GM21723 (cell line): ENCODE measurements around the gene DAB1.
A peak's percentile ranks its signal among the peaks of the same experiment; 100 is the strongest.

ENCODE experiments used
- ATAC-seq: cut with Tn5 transposase; IDR thresholded peaks from one replicate; pipeline ENCODE4 v1.9.1; 2021; ENCODE audit warnings: mild to moderate bottlenecking, moderate library complexity; ENCODE audit not compliant: unreplicated experiment

The DAB1 gene

DNA sequence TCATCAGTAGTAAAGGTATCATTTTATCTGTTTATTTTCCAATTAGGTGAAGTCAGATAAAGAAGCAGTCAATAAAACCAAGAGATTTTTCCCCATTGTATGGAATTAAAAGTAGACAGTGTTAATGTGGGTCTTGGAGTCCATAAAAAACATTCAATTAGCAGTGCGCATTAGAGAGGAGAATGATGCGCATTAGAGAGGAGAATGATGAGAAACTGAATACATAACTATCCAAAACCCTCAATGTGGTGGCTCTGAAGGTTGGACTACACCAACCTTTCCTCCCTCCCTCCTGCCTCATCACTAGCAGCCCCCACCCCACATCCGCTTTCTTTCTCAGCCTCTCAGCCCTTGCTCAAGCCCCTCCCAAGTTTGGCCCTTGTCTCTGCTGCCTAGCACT is 99.5 kb downstream of the DAB1 start:
- ATAC-seq = no peak

DNA sequence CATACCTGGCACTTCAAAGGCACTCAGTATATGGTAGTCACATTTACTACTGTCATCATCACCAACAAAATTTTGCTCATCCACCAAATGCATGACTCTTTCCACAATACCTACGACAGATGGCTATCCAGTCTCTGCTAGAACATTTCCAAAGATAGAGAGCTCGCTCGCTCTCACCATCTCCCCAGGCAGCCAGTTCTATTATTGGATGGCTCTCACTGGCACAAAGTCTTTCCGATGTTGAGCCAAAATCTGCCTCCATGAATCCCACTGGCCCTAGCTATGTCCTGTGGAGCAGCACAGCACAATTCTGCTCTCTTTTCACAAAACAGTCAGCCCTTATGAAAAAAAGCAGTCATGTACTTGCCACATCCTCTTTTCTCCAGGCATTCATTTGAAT is 102.1 kb downstream of the DAB1 start:
- ATAC-seq = no peak

DNA sequence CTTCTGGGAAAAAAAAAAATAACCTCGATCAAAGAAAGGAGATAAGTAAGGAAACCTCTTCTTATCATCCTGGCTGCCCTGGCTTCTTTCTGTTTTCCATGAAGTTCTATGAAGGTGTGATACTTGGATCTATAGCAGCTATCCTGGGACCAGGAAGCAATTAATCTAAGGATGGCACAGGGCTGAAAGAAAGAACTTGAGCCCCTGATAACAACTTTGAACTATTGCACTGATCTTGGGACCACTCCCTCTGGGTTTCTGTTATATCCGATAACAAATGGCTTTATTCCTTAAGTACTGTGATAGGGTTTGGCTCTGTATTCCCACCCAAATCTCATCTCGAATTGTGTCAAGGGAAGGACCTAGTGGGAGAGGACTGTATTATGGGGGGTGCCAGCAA is 104.1 kb downstream of the DAB1 start:
- ATAC-seq = no peak

GRCh38 chr1:57319165-57319564 is 104.7 kb downstream of the DAB1 start:
- ATAC-seq = no peak

DNA sequence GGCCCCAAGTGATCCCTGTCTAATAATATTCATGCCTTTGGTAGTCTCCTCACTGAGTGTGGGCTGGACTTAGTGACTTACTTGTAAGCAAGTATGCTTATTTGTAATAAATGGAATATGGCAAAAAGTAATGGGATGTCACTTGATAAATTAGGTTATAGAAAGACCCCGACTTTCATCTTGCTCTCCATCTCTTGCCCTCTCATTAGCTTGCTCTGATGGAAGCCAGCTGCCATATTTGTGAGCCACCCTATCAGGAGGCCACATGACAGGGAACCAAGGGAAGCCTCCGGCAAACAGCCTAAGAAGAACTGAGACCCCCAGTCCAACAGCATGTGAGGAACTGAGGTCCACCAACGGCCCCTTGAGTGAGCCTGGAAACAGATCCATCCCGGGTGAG is 107.0 kb downstream of the DAB1 start:
- ATAC-seq = no peak

- no peak for ATAC-seq
Observed at GRCh38 chr1:57316291-57316690, 107.6 kb downstream of the DAB1 start.

DNA sequence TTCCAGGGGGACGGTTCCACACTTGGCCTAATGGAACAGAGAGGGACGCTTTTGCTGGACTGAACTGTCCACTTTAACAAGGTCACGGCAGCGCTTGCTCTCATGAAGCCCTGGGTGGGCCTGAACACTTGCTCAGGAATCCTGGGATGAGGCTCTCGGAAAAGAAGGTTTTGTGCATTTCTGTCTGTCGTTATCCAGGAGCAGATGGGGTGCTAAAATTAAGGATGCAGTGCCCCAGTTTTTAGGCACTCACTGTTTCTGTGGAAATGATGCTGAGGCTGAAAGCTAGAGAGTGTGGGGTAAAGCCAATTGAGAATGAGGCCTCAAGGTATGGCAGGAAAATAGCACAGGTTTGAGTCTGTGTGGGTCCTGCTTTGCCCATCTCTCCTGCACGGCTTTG is 111.0 kb downstream of the DAB1 start:
- no peak for ATAC-seq

DNA sequence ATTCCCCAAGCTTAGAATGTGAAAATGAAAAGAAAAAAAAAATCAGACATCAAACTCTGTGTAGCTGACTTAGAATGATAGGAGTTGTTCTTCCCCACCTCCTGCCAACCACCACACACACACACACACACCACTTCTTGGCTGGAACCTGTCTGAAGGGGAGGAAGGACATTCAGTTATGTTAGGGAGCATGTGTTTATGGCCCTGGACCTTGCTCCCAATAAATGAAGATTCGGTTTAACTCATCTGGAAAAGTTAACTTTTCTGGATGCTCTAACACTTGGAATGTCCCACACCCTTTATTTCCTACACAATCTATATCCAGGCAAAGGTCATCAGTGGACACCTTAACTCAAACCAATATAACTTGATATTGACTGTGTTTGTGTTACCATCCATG is 112.4 kb downstream of the DAB1 start:
- no peak for ATAC-seq

- ATAC-seq = no peak
Observed at GRCh38 chr1:57311006-57311405, 112.9 kb downstream of the DAB1 start.

GRCh38 chr1:57309630-57310029 is 114.2 kb downstream of the DAB1 start:
- no peak for ATAC-seq

GRCh38 chr1:57307392-57308170 is 116.3 kb downstream of the DAB1 start:
- peak; percentile 92 for ATAC-seq

GRCh38 chr1:57304591-57304990 is 119.3 kb downstream of the DAB1 start:
- no peak for ATAC-seq

DNA sequence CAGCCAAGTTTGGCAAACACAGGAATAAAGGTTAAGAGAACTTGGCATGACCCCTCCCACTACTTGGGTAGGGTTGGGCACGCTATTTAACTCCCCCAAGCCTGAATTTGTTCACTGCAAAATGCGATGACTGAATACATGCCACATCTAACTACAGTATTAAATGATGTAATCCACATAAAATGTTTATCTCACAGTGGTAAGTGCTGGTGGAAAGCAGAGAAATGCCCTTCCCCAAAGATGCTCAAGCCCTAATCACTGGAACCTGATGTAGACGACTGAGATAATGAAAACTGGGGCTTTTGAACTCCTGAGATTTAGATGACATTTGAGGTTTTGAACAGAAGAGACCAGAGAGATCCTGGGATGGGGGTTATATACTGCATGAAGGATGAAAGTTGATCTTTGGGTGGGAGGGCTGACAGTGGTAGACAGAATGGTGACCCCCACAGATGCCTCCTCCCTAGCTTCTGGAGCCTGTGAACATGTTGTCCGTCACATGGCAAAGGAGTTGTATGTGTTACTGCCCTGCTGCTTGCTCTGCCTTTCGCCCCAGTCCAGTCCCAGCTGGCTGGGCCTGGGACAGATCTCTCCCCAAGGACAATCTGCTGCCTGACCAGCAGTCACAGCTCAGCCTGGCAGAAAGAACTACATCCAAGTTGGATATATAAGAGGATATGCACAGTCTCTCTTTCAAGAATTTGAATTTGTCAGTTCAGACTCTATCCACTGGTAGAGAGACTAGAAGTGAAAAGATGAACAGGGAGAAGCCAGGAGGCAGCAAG is 120.9 kb downstream of the DAB1 start:
- no peak for ATAC-seq

DNA sequence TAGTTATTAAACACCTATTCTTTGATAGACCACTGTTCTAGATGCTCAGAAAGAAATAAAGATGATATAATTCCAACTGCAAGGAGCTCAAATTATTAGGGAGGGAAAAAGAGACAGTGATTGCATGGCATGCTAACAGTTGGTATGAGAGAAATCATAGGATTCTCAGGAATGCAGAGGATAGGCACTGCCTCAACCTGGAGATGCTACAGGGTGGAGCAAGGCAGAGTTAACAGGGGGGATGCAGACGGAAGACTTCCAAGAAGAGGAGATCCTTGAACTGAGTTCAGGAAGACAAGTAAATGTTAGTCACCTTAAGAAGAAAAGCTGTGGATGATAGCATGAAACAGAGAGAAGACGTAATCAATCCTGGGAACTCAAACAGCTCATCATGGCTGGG is 123.7 kb downstream of the DAB1 start:
- no peak for ATAC-seq

DNA sequence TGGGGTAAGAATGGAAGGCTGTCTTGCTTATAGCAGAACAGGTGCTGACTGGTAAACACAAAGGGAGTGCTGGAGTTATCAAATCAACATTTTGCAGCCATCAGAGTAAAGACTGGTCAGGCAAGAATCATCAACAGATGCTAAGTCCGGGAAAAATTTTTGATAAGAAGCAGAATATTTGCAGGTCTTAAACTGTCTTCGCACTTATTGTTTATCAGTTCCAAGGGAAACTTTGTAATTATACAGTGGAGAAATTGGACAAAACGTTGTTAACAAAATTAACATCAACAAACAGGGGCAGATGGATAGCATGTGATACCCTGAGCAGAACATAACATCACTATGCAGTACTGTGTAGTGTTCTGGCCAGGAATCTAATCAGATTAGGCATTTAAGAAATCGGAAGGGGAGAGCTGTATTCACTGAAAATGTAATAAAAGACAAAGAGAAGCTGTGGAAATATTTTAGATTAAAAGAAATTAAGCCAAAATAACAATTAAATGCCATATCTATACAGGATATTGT is 127.1 kb downstream of the DAB1 start:
- ATAC-seq = no peak

- no peak for ATAC-seq
Observed at GRCh38 chr1:57295326-57295725, 128.5 kb downstream of the DAB1 start.

DNA sequence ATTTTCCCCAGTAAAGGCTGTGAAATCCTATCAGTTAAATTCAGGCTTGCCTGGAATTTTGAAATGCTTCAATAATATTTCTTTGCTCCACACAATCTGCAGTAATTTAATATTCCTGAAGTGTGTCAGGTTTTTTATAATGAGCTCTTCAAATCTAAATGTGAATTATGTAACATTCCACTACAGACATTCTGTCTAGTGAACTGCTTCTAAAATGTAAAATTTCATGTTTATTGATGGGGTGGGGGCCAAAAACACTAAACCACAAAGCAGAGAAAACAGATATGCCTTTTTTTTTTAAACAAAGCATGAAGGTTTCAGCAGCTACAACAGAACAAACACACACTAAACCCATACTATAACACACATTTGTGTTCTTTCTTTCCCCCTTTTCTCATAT is 129.7 kb downstream of the DAB1 start:
- ATAC-seq = no peak

DNA sequence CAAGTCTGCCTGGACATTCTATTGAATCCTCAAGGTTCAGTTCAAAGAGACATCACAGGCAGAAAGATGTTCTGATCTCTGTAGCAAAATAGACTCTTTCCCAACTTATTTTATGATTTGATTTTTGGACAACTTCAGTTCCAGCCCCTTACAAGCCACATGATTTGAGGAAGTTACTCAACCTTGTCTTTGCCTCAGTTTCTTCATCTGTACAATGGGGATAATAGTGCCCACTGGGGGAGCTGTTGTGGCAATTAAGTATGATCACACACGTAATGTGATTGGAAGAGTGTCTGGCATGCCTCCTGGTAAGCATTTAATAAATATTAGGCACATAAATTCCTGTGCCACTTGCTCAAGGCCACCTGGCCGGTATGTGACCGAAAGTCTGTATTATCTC is 130.6 kb downstream of the DAB1 start:
- ATAC-seq = no peak

DNA sequence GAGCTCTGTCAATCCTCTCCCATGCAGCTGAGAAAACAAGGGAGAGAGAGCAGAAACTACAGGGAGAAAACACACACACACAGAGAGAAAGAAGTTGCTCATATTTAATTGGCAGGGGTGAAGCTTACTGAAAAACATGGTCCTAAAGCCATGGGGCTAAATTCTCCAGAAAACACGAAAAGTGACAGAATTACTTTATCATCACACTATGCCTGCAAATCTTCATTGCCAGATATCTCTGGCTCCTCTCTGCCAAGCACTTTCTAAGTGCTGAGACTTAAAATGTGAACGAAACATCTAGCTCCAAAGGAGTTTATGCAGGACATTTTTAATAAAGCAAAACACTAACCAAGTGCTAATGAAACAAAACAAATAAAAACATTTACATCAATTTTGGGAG is 134.1 kb downstream of the DAB1 start:
- ATAC-seq = no peak

DNA sequence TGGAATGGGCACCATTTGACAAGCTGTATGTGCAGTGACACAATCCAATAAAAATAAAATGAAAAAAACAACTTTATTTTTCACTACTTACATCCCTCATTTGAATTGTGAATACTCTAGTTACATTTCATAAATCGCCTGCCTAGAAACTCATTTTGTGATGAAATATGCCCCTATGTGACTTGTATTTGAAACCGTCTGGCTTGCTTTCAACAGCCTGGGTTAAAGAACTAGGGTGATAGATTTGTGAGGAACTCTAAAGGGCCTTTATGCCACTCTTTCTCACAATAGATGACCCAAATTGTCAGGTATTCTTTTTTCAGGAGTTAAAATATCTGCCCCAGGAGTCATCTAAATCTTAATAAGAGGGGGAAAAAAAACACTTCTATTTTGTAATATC is 137.9 kb downstream of the DAB1 start:
- ATAC-seq = no peak

DNA sequence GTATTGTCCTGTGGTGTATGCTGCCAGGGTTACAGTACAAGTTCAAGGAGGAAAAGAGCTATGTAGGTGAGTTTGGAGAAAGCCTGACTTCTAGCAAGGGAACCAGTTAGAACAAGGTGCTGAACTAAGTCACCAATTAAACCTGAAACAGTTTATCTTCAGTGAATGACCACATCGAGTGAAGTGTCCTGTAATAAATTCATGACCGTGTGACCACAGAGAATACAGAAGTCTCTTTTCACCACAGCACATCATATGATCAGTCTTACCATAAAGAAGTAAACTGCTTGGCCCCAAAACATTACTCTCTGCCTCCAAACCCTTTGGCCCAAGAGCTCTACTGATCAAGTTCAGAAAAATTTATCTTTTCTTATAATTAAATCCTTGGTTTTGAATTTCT is 141.4 kb downstream of the DAB1 start:
- no peak for ATAC-seq

- ATAC-seq = no peak
Observed at GRCh38 chr1:57281324-57281723, 142.5 kb downstream of the DAB1 start.
